Mesenchymal stem cell (in vitro differentiated cells and primary cell): ENCODE results near the gene RPL27A.
A peak's percentile ranks its signal among the peaks of the same experiment; 100 is the strongest.

ENCODE experiments used
- DNase-seq: peaks from one replicate; pipeline ENCODE4 v3.0.0-alpha.2; 2013
- H2AFZ ChIP-seq: one replicate; pipeline ENCODE4 v1.6.1; 2013; ENCODE audit warnings: low read depth, mild to moderate bottlenecking, control low read depth, inconsistent platforms, low read length, moderate library complexity
- H2AK5ac ChIP-seq: 2 replicates; pipeline ENCODE4 v1.6.1; 2013; ENCODE audit warnings: low read length, moderate library complexity, mild to moderate bottlenecking, inconsistent platforms; ENCODE audit not compliant: severe bottlenecking
- H2BK120ac ChIP-seq: one replicate; pipeline ENCODE4 v1.6.1; 2013; ENCODE audit warnings: low read depth, mild to moderate bottlenecking, inconsistent platforms, low read length, moderate library complexity
- H2BK12ac ChIP-seq, 2 experiments: one replicate each; pipeline ENCODE4 v1.6.1; 2013; ENCODE audit warnings: inconsistent platforms in 2 of 2, low read length in 2 of 2, mild to moderate bottlenecking in 2 of 2, moderate library complexity in 2 of 2, control low read depth in 1 of 2
- H2BK15ac ChIP-seq: one replicate; pipeline ENCODE4 v1.6.1; 2013; ENCODE audit warnings: mild to moderate bottlenecking, low read depth, inconsistent platforms; ENCODE audit not compliant: poor library complexity, severe bottlenecking
- H2BK5ac ChIP-seq: 2 replicates; pipeline ENCODE4 v1.6.1; 2013; ENCODE audit warnings: low read depth, mild to moderate bottlenecking, low read length, control low read depth, inconsistent platforms; ENCODE audit not compliant: poor library complexity, severe bottlenecking
- H3K14ac ChIP-seq, 2 experiments: one replicate each; pipeline ENCODE4 v1.6.1; 2013; ENCODE audit warnings: inconsistent platforms in 2 of 2, low read length in 2 of 2, control low read depth in 1 of 2, mild to moderate bottlenecking in 1 of 2, moderate library complexity in 1 of 2
- H3K18ac ChIP-seq, 2 experiments: one replicate each; pipeline ENCODE4 v1.6.1; 2013; ENCODE audit warnings: inconsistent platforms in 2 of 2, low read length in 2 of 2, control low read depth in 1 of 2, low read depth in 1 of 2, mild to moderate bottlenecking in 1 of 2
- H3K23ac ChIP-seq, 2 experiments: one replicate each; pipeline ENCODE4 v1.6.1; 2013; ENCODE audit warnings: inconsistent platforms in 2 of 2, low read length in 2 of 2, mild to moderate bottlenecking in 2 of 2, moderate library complexity in 2 of 2, control low read depth in 1 of 2
- H3K27ac ChIP-seq: 2 replicates; pipeline ENCODE4 v1.5.1; 2013; ENCODE audit warnings: mild to moderate bottlenecking, moderate library complexity, low read length, control low read depth, inconsistent platforms; ENCODE audit not compliant: poor library complexity, severe bottlenecking
- H3K27me3 ChIP-seq, 2 experiments: 2 replicates each; pipeline versions ENCODE4 v1.6.1 to v1.7.0; 2013; ENCODE audit warnings: low read length in 2 of 2, mild to moderate bottlenecking in 2 of 2, moderate library complexity in 2 of 2, control low read depth in 1 of 2, inconsistent platforms in 1 of 2; ENCODE audit not compliant: control insufficient read depth in 1 of 2, insufficient read depth in 1 of 2
- H3K36me3 ChIP-seq, 2 experiments: 2 replicates each; pipeline versions ENCODE4 v1.6.1 to v1.7.0; 2013; ENCODE audit warnings: low read length in 2 of 2, control low read depth in 1 of 2, inconsistent platforms in 1 of 2, low read depth in 1 of 2, mild to moderate bottlenecking in 1 of 2; ENCODE audit not compliant: insufficient read depth in 2 of 2, control insufficient read depth in 1 of 2
- H3K4ac ChIP-seq, 2 experiments: one replicate each; pipeline ENCODE4 v1.6.1; 2013; ENCODE audit warnings: inconsistent platforms in 2 of 2, low read length in 2 of 2, mild to moderate bottlenecking in 2 of 2, moderate library complexity in 2 of 2, control low read depth in 1 of 2, low read depth in 1 of 2
- H3K4me1 ChIP-seq: 2 replicates; pipeline ENCODE4 v1.6.1; 2013; ENCODE audit warnings: low read depth, low read length, control low read depth; ENCODE audit not compliant: control insufficient read depth, insufficient read depth
- H3K4me2 ChIP-seq: 2 replicates; pipeline ENCODE4 v1.6.1; 2013; ENCODE audit warnings: low read length, mild to moderate bottlenecking, inconsistent platforms; ENCODE audit not compliant: poor library complexity, severe bottlenecking
- H3K4me3 ChIP-seq, 2 experiments: 2 replicates each; pipeline versions ENCODE4 v1.5.1 to v1.7.0; 2013; ENCODE audit warnings: low read length in 2 of 2, mild to moderate bottlenecking in 2 of 2, control low read depth in 1 of 2, low read depth in 1 of 2; ENCODE audit not compliant: insufficient read depth in 1 of 2
- H3K79me1 ChIP-seq: replicated peaks from 2 replicates; pipeline ENCODE4 v1.6.1; 2013; ENCODE audit warnings: mild to moderate bottlenecking, control low read depth, low read length, inconsistent platforms; ENCODE audit not compliant: poor library complexity, severe bottlenecking
- H3K9ac ChIP-seq: 2 replicates; pipeline ENCODE4 v1.7.0; 2013; ENCODE audit warnings: mild to moderate bottlenecking, low read length, moderate library complexity
- H3K9me3 ChIP-seq: 2 replicates; pipeline ENCODE4 v1.7.0; 2013; ENCODE audit warnings: mild to moderate bottlenecking, low read length; ENCODE audit not compliant: control insufficient read depth
- H4K8ac ChIP-seq: one replicate; pipeline ENCODE4 v1.6.1; 2013; ENCODE audit warnings: inconsistent platforms, mild to moderate bottlenecking, low read length, moderate library complexity
- H4K91ac ChIP-seq: one replicate; pipeline ENCODE4 v1.6.1; 2013; ENCODE audit warnings: mild to moderate bottlenecking, low read length, inconsistent platforms
- WGBS: methylation state at CpG from one replicate; pipeline ENCODE4 v1.1.7; 2013; ENCODE audit warnings: mixed read lengths; 5-methylcytosine and 5-hydroxymethylcytosine counted together

RPL27A gene

DNA sequence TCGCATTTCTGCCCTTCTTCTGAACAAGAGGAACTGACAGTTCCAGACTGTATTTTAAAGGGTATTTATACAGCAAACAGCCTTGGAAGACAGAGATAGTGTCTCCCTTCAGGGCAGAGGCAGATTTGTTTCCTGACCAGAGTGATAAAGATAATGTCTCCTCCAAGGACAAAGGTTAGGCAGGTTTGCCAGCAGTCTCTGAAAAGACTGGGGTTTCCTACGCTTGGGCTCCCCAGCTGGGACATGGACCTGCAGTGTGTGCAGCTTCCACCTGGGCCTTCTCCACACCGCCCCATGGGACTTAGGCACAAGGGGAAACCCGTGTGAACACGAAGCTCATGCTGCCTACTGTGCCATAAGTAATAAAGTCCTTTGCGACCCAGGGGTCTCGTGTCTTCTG lies 42.1 kb downstream of the RPL27A start:
- H2AFZ ChIP-seq: no peak overlapping the region
- H3K4ac ChIP-seq: no peak overlapping the region
- peak overlapping the region; percentile 7 for H4K8ac ChIP-seq
- 98% methylated on average over 6 of the region's 7 CpGs for WGBS
- H3K36me3 ChIP-seq: peaks cover 44 to 45% of the 10 kb centered on the region in 2 experiments
- H3K79me1 ChIP-seq: peaks cover 42% of the 10 kb centered on the region
- no peak overlapping the region for H2BK15ac ChIP-seq
- no peaks in the 10 kb centered on the region for H3K9me3 ChIP-seq
- H3K23ac ChIP-seq: no peak overlapping the region
- no peak overlapping the region for H2AK5ac ChIP-seq
- no peak overlapping the region for H3K14ac ChIP-seq
- H3K18ac ChIP-seq: peak overlapping the region in 1 of 2 experiments; percentile 49
- H2BK120ac ChIP-seq: no peak overlapping the region
- DNase-seq: no peak
- H2BK5ac ChIP-seq: no peak overlapping the region
- no peak overlapping the region for H3K9ac ChIP-seq
- no peak overlapping the region for H2BK12ac ChIP-seq
- no peak overlapping the region for H3K4me2 ChIP-seq
- no peaks in the 10 kb centered on the region for H3K27me3 ChIP-seq
- no peak overlapping the region for H3K4me3 ChIP-seq
- H4K91ac ChIP-seq: no peak overlapping the region
- H3K27ac ChIP-seq: no peak overlapping the region
- H3K4me1 ChIP-seq: peaks cover 22% of the 10 kb centered on the region

GRCh38 chr11:8726395-8726794 lies 43.8 kb downstream of the RPL27A start:
- peak overlapping the region in 1 of 2 experiments; percentile 64 for H2BK12ac ChIP-seq
- DNase-seq: no peak

DNA sequence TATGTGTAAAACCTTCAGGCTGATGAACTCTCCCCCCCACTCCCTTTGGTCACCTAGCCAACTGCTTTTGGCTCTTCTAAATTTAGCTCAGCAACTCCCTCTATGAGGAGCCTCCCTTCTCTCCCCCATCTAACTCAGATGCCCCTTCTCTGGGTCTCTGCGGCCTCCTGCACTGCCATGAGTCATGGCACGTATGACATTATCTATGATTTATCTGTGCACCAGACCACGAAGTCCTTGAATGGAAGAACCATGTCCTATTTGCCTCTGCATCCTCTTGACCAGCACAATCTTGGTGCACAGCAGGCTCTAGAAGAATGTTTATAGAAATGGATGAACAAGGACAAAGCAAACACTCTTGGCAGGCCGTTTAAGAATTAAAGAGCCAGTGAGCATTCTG lies 46.0 kb downstream of the RPL27A start:
- no peak overlapping the region for H2BK5ac ChIP-seq
- H3K4me1 ChIP-seq: peaks cover 17% of the 10 kb centered on the region
- no peak overlapping the region for H3K9ac ChIP-seq
- no peaks in the 10 kb centered on the region for H3K9me3 ChIP-seq
- H3K27ac ChIP-seq: peak overlapping the region; percentile 16
- no peak overlapping the region for H3K4me3 ChIP-seq
- H3K4ac ChIP-seq: no peak overlapping the region
- under 1% methylated on average over 4 of the region's 4 CpGs for WGBS
- H4K8ac ChIP-seq: no peak overlapping the region
- H2BK15ac ChIP-seq: no peak overlapping the region
- H2AK5ac ChIP-seq: no peak overlapping the region
- DNase-seq: peak; percentile 84
- H3K4me2 ChIP-seq: no peak overlapping the region
- no peaks in the 10 kb centered on the region for H3K27me3 ChIP-seq
- H3K14ac ChIP-seq: no peak overlapping the region
- H2BK120ac ChIP-seq: no peak overlapping the region
- no peak overlapping the region for H2BK12ac ChIP-seq
- H3K23ac ChIP-seq: no peak overlapping the region
- H3K18ac ChIP-seq: no peak overlapping the region
- H3K79me1 ChIP-seq: peaks cover 39% of the 10 kb centered on the region
- H2AFZ ChIP-seq: no peak overlapping the region
- peaks cover 40 to 49% of the 10 kb centered on the region in 2 experiments for H3K36me3 ChIP-seq
- no peak overlapping the region for H4K91ac ChIP-seq

More at GRCh38 chr11:8726395-8726794, 43.8 kb downstream of the RPL27A start:
- Histone ChIP-seq H2BK5ac (no peak overlapping the region), H3K36me3 (peaks cover 56 to 59% of the 10 kb centered on the region in 2 experiments), H3K23ac (no peak overlapping the region), H3K4ac (peak overlapping the region; percentile 22 to 41), H2AK5ac (peak overlapping the region; percentile 70), H4K8ac (no peak overlapping the region), H3K4me3 (no peak overlapping the region), H3K9me3 (no peaks in the 10 kb centered on the region), H3K14ac (peak overlapping the region in 1 of 2 experiments; percentile 75), H3K4me1 (peaks cover 14% of the 10 kb centered on the region), H3K27me3 (no peaks in the 10 kb centered on the region), H2BK15ac (peak overlapping the region; percentile 82), H2BK120ac (no peak overlapping the region), H3K4me2 (no peak overlapping the region), H3K18ac (peak overlapping the region in 1 of 2 experiments; percentile 19), H3K27ac (no peak overlapping the region), H2AFZ (no peak overlapping the region), H3K79me1 (peaks cover 50% of the 10 kb centered on the region), H4K91ac (peak overlapping the region; percentile 34), H3K9ac (no peak overlapping the region)
- WGBS: 97% methylated on average over 4 of the region's 4 CpGs

DNA sequence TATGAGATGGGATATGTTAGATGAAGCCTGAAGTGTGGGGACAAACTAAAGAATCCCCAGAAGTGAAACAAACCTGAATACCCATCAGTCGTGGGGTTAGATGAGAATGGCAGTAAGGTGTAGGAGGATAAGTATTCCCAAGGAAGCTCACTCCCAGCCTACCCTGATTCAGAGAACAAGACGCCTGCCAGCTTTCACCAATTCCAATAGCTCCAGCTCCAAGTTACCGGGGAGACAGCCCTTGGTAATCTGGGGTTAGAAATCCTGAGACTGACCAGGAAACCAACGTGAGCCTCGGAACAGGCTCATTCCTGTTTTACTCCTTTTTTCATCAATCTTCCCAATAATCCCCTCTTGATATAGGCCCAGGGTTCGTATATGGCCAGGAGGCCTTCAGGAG lies 46.5 kb downstream of the RPL27A start:
- H3K4me2 ChIP-seq: no peak overlapping the region
- no peak overlapping the region for H4K91ac ChIP-seq
- peaks cover 37 to 47% of the 10 kb centered on the region in 2 experiments for H3K36me3 ChIP-seq
- no peak overlapping the region for H3K23ac ChIP-seq
- peaks cover 19% of the 10 kb centered on the region for H3K4me1 ChIP-seq
- no peak overlapping the region for H2AFZ ChIP-seq
- no peak overlapping the region for H2BK15ac ChIP-seq
- H3K18ac ChIP-seq: peak overlapping the region in 1 of 2 experiments; percentile 58
- H2BK120ac ChIP-seq: no peak overlapping the region
- no peak overlapping the region for H3K4me3 ChIP-seq
- H3K27me3 ChIP-seq: no peaks in the 10 kb centered on the region
- H3K14ac ChIP-seq: no peak overlapping the region
- peak overlapping the region in 1 of 2 experiments; percentile 24 for H3K4ac ChIP-seq
- peak overlapping the region; percentile 63 for H2AK5ac ChIP-seq
- no peak for DNase-seq
- peak overlapping the region; percentile 16 for H3K27ac ChIP-seq
- peak overlapping the region in 1 of 2 experiments; percentile 67 for H2BK12ac ChIP-seq
- H3K9me3 ChIP-seq: no peaks in the 10 kb centered on the region
- H4K8ac ChIP-seq: no peak overlapping the region
- H3K9ac ChIP-seq: no peak overlapping the region
- H2BK5ac ChIP-seq: no peak overlapping the region
- 83% methylated on average over 4 of the region's 6 CpGs for WGBS
- H3K79me1 ChIP-seq: peaks cover 40% of the 10 kb centered on the region
